PC-3 (cell line): ENCODE results near the gene TMPRSS2. TPM values are rescaled to one million over a fixed set of nuclear protein-coding genes. Genes with fewer than 3 reads are reported as not detected.
A peak's percentile ranks its signal among the peaks of the same experiment; 100 is the strongest.

ENCODE experiments used
- ATAC-seq: fragments of 200-7000 bp; cut with Tn5 transposase; 2 replicates; pipeline ENCODE4 v1.9.1; 2020; ENCODE audit warnings: mild to moderate bottlenecking, moderate library complexity
- BruUV-seq: library from RNA; stranded (reverse); fragments of 400-500 nt; replicated peaks from 2 replicates; lab custom pipeline; 2021; lab: Mats Ljungman, UMichigan
- CTCF ChIA-PET: fragments of 300-600 bp; sonication (Branson Sonifier 250); formaldehyde crosslinking; loops from one replicate; lab custom pipeline; 2022; ENCODE audit warnings: antibody characterized with exemption; lab: Charles Lee
- POLR2A ChIA-PET: fragments of 300-600 bp; sonication (Branson Sonifier 250); formaldehyde crosslinking; loops from one replicate; lab custom pipeline; 2022; ENCODE audit warnings: antibody characterized with exemption; ENCODE audit not compliant: unreplicated experiment; lab: Charles Lee
- DNase-seq: peaks from one replicate; pipeline ENCODE4 v3.0.0-alpha.2; 2015
- H2AFZ ChIP-seq: fragments of 300-600 bp; sonication (generic); 2 replicates; pipeline ENCODE4 v1.6.0; 2016; ENCODE audit warnings: antibody characterized with exemption, low read length
- H3F3A ChIP-seq: fragments of 300-600 bp; sonication (generic); one replicate; pipeline ENCODE4 v1.6.0; 2017; ENCODE audit warnings: antibody characterized with exemption, low read length, control low read depth, mild to moderate bottlenecking; ENCODE audit not compliant: unreplicated experiment
- H3K27ac ChIP-seq: fragments of 300-600 bp; sonication (generic); 2 replicates; pipeline ENCODE4 v1.5.1; 2016; ENCODE audit warnings: mild to moderate bottlenecking, low read length
- H3K27me3 ChIP-seq: fragments of 300-600 bp; sonication (generic); 2 replicates; pipeline ENCODE4 v1.6.1; 2016; ENCODE audit warnings: low read length, mixed read lengths
- H3K36me3 ChIP-seq: fragments of 300-600 bp; sonication (generic); 2 replicates; pipeline ENCODE4 v1.6.1; 2016; ENCODE audit warnings: low read depth, mixed run types, low read length, mixed read lengths
- H3K4me1 ChIP-seq: fragments of 300-600 bp; sonication (generic); 2 replicates; pipeline ENCODE4 v1.5.1; 2016; ENCODE audit warnings: low read length; ENCODE audit not compliant: insufficient read depth
- H3K4me2 ChIP-seq: fragments of 300-600 bp; sonication (generic); 2 replicates; pipeline ENCODE4 v1.6.0; 2016; ENCODE audit warnings: low read length
- H3K4me3 ChIP-seq: fragments of 300-600 bp; sonication (generic); 2 replicates; pipeline ENCODE4 v1.5.1; 2016; ENCODE audit warnings: mild to moderate bottlenecking, low read length, mixed read lengths
- H3K79me2 ChIP-seq: fragments of 300-600 bp; sonication (generic); 2 replicates; pipeline ENCODE4 v1.6.1; 2017; ENCODE audit warnings: low read length, mixed read lengths
- H3K9ac ChIP-seq: fragments of 300-600 bp; sonication (generic); 2 replicates; pipeline ENCODE4 v1.6.0; 2016; ENCODE audit warnings: mild to moderate bottlenecking, low read length
- H3K9me2 ChIP-seq: fragments of 300-600 bp; sonication (generic); replicated peaks from 2 replicates; pipeline ENCODE4 v1.6.1; 2016; ENCODE audit warnings: mixed run types, low read length, mixed read lengths
- H3K9me3 ChIP-seq: fragments of 300-600 bp; sonication (generic); 2 replicates; pipeline ENCODE4 v1.6.1; 2016; ENCODE audit warnings: low read length, mixed read lengths
- H4K20me1 ChIP-seq: fragments of 300-600 bp; sonication (generic); 2 replicates; pipeline ENCODE4 v1.6.1; 2016; ENCODE audit warnings: low read length, mixed read lengths
- CTCF ChIP-seq: fragments of 300-600 bp; sonication (generic); conservative IDR thresholded peaks from 2 replicates; pipeline ENCODE4 v1.5.1; 2017; ENCODE audit warnings: antibody characterized with exemption, low read depth, mild to moderate bottlenecking, low read length
- EZH2 ChIP-seq: fragments of 300-600 bp; sonication (generic); IDR thresholded peaks from one replicate; pipeline ENCODE4 v1.6.1; 2017; ENCODE audit warnings: antibody characterized with exemption, mild to moderate bottlenecking, low read length; ENCODE audit not compliant: unreplicated experiment
- EZH2phosphoT487 ChIP-seq: fragments of 300-600 bp; sonication (generic); IDR thresholded peaks from 2 replicates; pipeline ENCODE4 v1.6.1; 2018; ENCODE audit warnings: mild to moderate bottlenecking, antibody characterized with exemption, low read length, borderline replicate concordance
- intact Hi-C: fragments of 100-400 bp; cut with micrococcal nuclease; formaldehyde crosslinking; loops from 2 replicates; pipeline ENCODE4 v1.9.0; 2023
- total RNA-seq: library from RNA; depleted of rRNA; stranded (reverse); fragments of >200 nt; gene quantifications from 2 replicates; pipeline ENCODE4 v1.2.3, GENCODE V29; 2014

TMPRSS2 gene
- total RNA-seq, 1 experiment from 2014 or later: 15.8 TPM

DNA sequence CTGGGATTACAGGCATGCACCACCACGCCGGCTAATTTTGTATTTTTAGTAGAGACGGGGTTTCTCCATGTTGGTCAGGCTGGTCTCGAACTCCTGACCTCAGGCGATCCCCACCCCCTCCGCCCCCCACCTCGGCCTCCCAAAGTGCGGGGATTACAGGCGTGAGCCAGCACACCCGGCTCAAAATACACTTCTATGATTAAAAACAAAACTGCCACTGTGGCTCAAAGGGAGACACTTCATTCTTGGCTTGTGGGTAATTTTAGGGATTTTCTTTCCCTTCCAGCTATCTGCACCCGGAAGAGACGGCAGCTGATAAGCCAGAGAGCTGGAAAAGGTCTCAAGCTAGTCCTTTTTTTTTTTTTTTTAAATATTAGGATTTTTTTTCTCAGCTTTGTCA, 24.5 kb downstream of the TMPRSS2 start:
- Histone ChIP-seq H3K27ac (no peak overlapping the region), H3K9ac (no peak overlapping the region), H3K79me2 (no peaks in the 10 kb centered on the region), H3K4me2 (no peak overlapping the region), H3K36me3 (no peaks in the 10 kb centered on the region; the same call in 1 of the 2 replicates), H3K9me2 (no peaks in the 10 kb centered on the region), H2AFZ (no peak overlapping the region), H3K4me1 (peaks cover 7% of the 10 kb centered on the region), H3K27me3 (no peaks in the 10 kb centered on the region), H4K20me1 (no peaks in the 10 kb centered on the region), H3K9me3 (no peaks in the 10 kb centered on the region), H3K4me3 (no peak overlapping the region), H3F3A (no peaks in the 10 kb centered on the region)
- no TSS peak for BruUV-seq
- ChIA-PET CTCF (no interaction called here), POLR2A (interaction anchor here (0.7 kb wide), 1 partner anchor 85 kb away, joined by 4 read pairs; no protein-coding TSS in a partner anchor)
- intact Hi-C loops: no loop called here
- ATAC-seq (no peak), DNase-seq (no peak)
- TF ChIP-seq CTCF (no peak), EZH2 (no peak), EZH2phosphoT487 (no peak)

GRCh38 chr21:41482980-41483379, 25.0 kb downstream of the TMPRSS2 start:
- Histone ChIP-seq H3K4me2 (no peak overlapping the region), H3K79me2 (no peaks in the 10 kb centered on the region), H3K36me3 (no peaks in the 10 kb centered on the region), H3K4me1 (peaks cover 7% of the 10 kb centered on the region), H3K9me2 (no peaks in the 10 kb centered on the region), H3F3A (no peaks in the 10 kb centered on the region), H3K4me3 (no peak overlapping the region), H3K27me3 (no peaks in the 10 kb centered on the region), H4K20me1 (no peaks in the 10 kb centered on the region), H3K9ac (no peak overlapping the region), H3K9me3 (no peaks in the 10 kb centered on the region), H3K27ac (no peak overlapping the region), H2AFZ (no peak overlapping the region)
- intact Hi-C loops: no loop called here
- DNase-seq (no peak), ATAC-seq (no peak)
- POLR2A ChIA-PET: interaction anchor here (0.7 kb wide), 1 partner anchor 86 kb away, joined by 4 read pairs; no protein-coding TSS in a partner anchor
- BruUV-seq: no TSS peak
- CTCF ChIA-PET: no interaction called here
- TF ChIP-seq EZH2 (no peak), EZH2phosphoT487 (no peak), CTCF (no peak)

GRCh38 chr21:41482301-41482700, 25.7 kb downstream of the TMPRSS2 start:
- TF ChIP-seq EZH2phosphoT487 (no peak), CTCF (no peak)
- Histone ChIP-seq H3F3A (no peaks in the 10 kb centered on the region), H3K27me3 (no peaks in the 10 kb centered on the region), H3K36me3 (no peaks in the 10 kb centered on the region), H4K20me1 (no peaks in the 10 kb centered on the region), H2AFZ (no peak overlapping the region), H3K9ac (no peak overlapping the region), H3K9me3 (no peaks in the 10 kb centered on the region), H3K4me3 (no peak overlapping the region), H3K9me2 (no peaks in the 10 kb centered on the region), H3K4me2 (peak overlapping the region; percentile 1; the same call in 1 of the 2 replicates), H3K27ac (no peak overlapping the region), H3K4me1 (peaks cover 7% of the 10 kb centered on the region), H3K79me2 (no peaks in the 10 kb centered on the region)
- no TSS peak for BruUV-seq
- DNase-seq (peak; percentile 40), ATAC-seq (peak; percentile 36)
- intact Hi-C loops: no loop called here
- CTCF ChIA-PET: no interaction called here
- POLR2A ChIA-PET: no interaction called here
